Frontal cortex (tissue), 1 donor: ENCODE measurements around the gene GADD45B. TPM values are rescaled to one million over a fixed set of nuclear protein-coding genes. Genes with fewer than 3 reads are reported as not detected.

Experiments
- small RNA-seq: library from RNA; depleted of rRNA; stranded (forward); fragments of <200 nt; gene quantifications from one replicate; pipeline ENCODE3, GENCODE V24; 2014
- total RNA-seq: library from RNA; depleted of rRNA; stranded (reverse); fragments of >200 nt; gene quantifications from one replicate; pipeline ENCODE4 v1.2.3, GENCODE V29; 2014

Gene GADD45B
- total RNA-seq, 1 donor from 2014 or later, result 1.2 TPM

Small RNAs within 50 kb of the gene (small RNA-seq; reads per million reads assigned to genes)
- gene RNU6-993P, result not detected

Other genes with a start within 250 kb of the GADD45B start
- gene PLEKHJ1, start 239.8 kb upstream of the GADD45B start, total RNA-seq, result 40.8 TPM
- gene SF3A2, start 239.3 kb upstream of the GADD45B start, total RNA-seq, result 23.2 TPM
- gene AMH, start 226.8 kb upstream of the GADD45B start, total RNA-seq, result 0.82 TPM
- 2.0 TPM for gene JSRP1, start 219.7 kb upstream of the GADD45B start, total RNA-seq
- under 0.01 TPM for gene PEAK3, start 194.0 kb upstream of the GADD45B start, total RNA-seq
- 0.82 TPM for gene LINGO3, start 168.0 kb upstream of the GADD45B start, total RNA-seq
- 97.4 TPM for gene LSM7, start 147.5 kb upstream of the GADD45B start, total RNA-seq
- gene SPPL2B, start 147.4 kb upstream of the GADD45B start, total RNA-seq, result 16.3 TPM
- 0.41 TPM for gene TMPRSS9, start 115.9 kb upstream of the GADD45B start, total RNA-seq
- 18.3 TPM for gene TIMM13, start 48.5 kb upstream of the GADD45B start, total RNA-seq
- 46.9 TPM for gene LMNB2, start 19.2 kb upstream of the GADD45B start, total RNA-seq
- 7.7 TPM for gene GNG7, start 226.6 kb downstream of the GADD45B start, total RNA-seq
- 20.8 TPM for gene DIRAS1, start 245.2 kb downstream of the GADD45B start, total RNA-seq